Measurements from ENCODE around the gene UCK1.
A peak's percentile ranks its signal among the peaks of the same experiment; 100 is the strongest.

Gene UCK1

DNA sequence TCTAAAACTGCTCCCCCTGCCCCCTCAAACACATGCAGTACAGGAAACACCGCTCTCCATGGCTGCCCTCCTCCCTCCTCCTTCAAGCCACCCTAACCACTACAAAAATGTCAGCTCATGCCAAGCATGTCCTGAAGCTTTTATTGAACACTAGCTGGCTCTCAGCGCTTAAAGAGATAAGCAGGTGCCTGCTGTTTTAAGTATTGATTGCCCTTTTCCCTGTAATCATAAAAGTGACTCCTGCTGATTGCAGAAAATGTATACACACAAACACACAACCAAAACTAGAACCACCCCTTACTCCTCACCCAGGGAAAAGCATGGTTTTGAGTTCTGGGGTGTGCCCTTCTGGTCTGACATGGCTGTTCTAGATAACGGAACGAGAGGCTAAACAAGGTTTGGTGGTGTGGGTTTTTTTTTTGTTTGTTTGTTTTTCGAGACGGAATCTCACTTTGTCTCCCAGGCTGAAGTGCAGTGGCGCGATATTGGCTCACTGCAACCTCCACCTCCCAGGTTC is 3.7 kb upstream of the UCK1 start:
- TF ChIP-seq, protein P1, sequence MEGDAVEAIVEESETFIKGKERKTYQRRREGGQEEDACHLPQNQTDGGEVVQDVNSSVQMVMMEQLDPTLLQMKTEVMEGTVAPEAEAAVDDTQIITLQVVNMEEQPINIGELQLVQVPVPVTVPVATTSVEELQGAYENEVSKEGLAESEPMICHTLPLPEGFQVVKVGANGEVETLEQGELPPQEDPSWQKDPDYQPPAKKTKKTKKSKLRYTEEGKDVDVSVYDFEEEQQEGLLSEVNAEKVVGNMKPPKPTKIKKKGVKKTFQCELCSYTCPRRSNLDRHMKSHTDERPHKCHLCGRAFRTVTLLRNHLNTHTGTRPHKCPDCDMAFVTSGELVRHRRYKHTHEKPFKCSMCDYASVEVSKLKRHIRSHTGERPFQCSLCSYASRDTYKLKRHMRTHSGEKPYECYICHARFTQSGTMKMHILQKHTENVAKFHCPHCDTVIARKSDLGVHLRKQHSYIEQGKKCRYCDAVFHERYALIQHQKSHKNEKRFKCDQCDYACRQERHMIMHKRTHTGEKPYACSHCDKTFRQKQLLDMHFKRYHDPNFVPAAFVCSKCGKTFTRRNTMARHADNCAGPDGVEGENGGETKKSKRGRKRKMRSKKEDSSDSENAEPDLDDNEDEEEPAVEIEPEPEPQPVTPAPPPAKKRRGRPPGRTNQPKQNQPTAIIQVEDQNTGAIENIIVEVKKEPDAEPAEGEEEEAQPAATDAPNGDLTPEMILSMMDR (IDR thresholded peaks at IDR 0.05; ENCODE audit: low read length, missing control alignments): no peak
- H3K4me3 ChIP-seq (replicated peaks; ENCODE audit: low read depth, low read length): no peak overlapping the region
- no peak for DNase-seq (ENCODE audit: low read depth)

DNA sequence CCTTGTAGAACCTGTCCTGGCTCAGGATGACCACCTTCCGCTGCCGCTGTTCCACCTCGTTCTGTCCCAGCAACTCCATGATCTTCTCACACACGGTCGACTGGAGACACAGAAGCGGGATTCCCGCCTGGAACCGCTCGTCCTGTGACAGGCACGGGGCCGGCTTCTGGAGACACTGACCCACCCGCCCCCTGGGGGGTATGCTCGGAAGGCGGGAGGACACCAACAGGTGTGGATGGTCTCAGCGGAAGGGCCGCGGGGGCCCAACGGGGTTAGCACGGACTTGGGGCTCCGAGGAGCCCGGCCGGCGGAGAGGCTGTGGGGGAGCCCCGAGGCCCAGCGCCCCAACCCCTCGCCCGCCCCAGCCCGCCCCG is 530 bp downstream of the UCK1 start:
- TF ChIP-seq, protein P1 (IDR thresholded peaks at IDR 0.05; ENCODE audit: low read length, missing control alignments): peak; percentile 7
- DNase-seq (ENCODE audit: low read depth): peak; percentile 29
- peak overlapping the region; percentile 73 for H3K4me3 ChIP-seq (replicated peaks; ENCODE audit: low read depth, low read length)

DNA sequence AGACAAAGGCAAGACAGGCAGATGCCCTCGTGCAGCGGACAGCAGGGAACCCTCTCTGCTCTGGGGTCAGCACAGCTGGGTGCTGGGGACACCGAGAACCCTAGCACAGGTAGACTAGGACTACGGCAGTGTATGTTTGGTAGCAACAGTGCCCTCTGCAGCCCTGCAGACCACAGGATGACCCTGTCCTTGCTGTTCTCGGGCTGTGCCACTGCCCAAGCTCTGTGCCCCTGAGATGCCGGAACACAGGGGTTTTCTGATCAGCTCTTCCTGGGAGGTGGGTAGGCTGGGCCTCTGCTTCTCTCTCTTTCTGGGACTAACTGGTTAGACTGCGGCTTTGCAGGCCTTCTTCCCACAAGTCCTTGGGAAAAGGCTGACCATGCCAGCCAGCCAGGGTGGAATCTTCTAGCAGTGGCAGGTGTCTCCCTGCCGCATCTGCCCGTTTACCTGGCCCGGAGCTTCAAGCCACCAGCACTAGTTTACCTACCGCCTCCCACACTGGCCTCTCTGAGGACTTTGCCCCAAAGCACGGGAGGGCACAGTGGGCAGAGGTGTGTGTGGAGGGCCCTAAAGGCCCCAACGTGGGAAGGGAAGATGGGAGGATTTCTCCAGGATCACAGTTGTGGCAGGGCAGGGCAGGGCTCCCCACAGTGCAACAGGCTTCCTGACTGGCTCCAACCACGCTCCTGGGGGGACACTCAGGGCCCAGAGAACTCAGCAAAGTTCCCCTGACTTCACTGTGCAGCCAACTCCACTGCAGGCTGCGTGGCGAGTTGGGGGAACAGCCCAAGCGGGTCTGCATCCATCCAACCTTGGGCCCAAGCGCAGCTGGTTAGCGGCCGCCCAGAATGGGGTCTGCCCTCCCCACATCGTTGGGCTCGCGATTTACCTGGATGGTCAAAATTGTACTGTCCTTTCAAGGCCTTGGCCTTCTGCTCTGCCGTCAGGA is 1.2 kb downstream of the UCK1 start:
- no peak for DNase-seq (ENCODE audit: low read depth)
- peak overlapping the region; percentile 73 for H3K4me3 ChIP-seq (replicated peaks; ENCODE audit: low read depth, low read length)
- TF ChIP-seq, protein P1 (IDR thresholded peaks at IDR 0.05; ENCODE audit: low read length, missing control alignments): no peak

DNA sequence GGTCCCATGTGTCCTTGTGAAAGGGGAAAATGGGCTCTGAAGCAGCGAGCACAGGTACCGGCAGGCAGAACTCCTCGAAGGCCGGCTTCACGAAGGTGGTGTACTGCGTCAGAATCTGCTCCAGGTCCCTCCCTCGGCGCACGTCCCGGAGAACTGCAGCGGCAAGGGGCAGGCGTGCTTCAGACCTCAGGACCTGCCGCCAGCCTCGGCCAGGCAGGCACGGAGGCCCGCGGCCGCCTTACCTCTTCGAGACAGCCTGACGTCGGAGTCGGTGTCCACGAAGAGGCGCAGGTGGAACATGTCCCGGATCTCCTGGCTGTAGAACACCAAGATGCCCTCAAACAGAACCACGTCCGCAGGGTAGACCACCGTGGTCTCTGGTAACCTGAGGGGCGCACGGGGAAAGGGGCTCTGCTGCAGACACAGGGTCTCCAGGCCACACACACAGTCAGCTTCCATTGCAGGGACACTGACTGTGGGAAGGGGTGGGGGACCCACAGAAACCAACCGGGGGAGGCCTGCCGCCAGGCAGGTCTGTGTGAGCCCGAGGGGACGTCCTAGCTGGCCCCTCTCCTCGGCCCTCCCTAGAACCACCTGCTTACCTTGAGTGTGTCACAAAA is 2.1 kb downstream of the UCK1 start:
- no peak for DNase-seq (ENCODE audit: low read depth)
- H3K4me3 ChIP-seq (replicated peaks; ENCODE audit: low read depth, low read length): no peak overlapping the region
- TF ChIP-seq, protein P1 (IDR thresholded peaks at IDR 0.05; ENCODE audit: low read length, missing control alignments): no peak

DNA sequence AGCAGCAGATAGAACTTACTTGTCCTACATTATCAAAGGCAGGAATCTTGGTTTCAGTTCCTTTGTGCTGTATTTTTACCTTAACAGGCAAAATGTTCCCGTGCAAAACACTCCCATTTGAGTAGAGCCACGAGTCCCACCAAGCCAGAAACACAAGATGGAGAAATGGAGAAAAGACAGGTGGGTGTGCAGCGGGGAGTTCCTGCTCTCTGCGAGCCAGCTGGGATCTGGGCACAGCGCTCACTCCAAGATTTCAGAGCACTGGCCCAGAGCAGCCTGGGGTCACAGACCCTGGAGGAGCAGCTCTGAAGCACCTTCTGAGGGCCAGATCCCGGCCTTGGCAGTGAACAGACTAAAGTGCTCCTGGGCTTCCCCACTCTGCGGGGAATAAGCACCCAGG is 2.9 kb downstream of the UCK1 start:
- no peak overlapping the region for H3K4me3 ChIP-seq (replicated peaks; ENCODE audit: low read depth, low read length)
- TF ChIP-seq, protein P1 (IDR thresholded peaks at IDR 0.05; ENCODE audit: low read length, missing control alignments): no peak
- no peak for DNase-seq (ENCODE audit: low read depth)

DNA sequence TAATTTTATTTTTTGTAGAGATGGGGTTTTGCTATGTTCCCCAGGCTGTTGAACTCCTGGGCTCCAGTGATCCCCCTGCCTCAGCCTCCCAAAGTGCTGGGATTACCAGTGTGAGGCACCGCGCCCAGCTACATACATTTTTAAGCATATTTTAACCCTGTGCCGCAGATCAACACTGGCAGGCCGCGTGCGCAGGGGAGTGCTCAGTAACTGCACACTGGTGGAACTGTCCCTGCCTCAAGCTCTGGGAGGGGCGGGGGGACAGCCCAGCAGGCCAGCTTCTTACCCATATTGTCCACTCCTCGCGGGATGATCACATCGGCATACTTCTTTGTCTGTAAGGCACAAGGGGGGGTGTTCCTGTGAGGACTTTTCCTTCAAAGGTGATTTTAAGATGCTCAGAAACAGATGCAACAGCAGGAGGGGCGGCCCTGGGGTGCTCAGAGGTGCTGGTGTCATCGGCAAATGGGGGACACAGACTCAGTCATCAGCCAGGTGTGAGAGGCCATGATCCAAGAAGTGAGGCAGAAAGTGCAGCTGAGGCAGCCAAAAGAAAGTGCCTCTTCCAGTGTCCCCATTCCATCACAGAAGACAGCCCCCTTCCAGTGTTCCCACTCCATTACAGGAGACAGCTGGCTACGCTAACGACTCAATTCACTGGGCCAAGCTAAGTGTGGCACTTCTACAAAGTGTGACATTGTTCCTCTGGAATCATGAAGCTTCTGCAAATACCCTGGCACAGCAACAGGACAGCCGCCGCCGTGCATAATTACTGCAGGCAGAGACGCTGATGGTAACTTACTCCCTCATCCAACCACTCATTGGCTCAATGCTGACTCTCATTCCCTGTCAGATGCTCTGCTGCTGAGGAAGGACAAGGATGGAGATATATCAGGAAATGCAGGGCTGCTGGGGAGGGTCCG is 5.2 kb downstream of the UCK1 start:
- TF ChIP-seq, protein P1 (IDR thresholded peaks at IDR 0.05; ENCODE audit: low read length, missing control alignments): no peak
- H3K4me3 ChIP-seq (replicated peaks; ENCODE audit: low read depth, low read length): no peak overlapping the region
- no peak for DNase-seq (ENCODE audit: low read depth)
